OCI-LY7 (cell line): ENCODE data around the gene SRRT. TPM values are rescaled to one million over a fixed set of nuclear protein-coding genes. Genes with fewer than 3 reads are reported as not detected.

Experiments used
- BruUV-seq: library from RNA; stranded (reverse); fragments of 400-500 nt; replicated peaks from 2 replicates; lab custom pipeline; 2021; lab: Mats Ljungman, UMichigan
- CTCF ChIA-PET: fragments of 300-600 bp; sonication (Branson Sonifier 250); formaldehyde crosslinking; loops from one replicate; lab custom pipeline; 2022; ENCODE audit warnings: antibody characterized with exemption; ENCODE audit not compliant: unreplicated experiment; lab: Charles Lee
- POLR2A ChIA-PET: fragments of 300-600 bp; sonication (Branson Sonifier 250); formaldehyde crosslinking; loops from one replicate; lab custom pipeline; 2022; ENCODE audit warnings: antibody characterized with exemption; lab: Charles Lee
- DNase-seq: peaks from one replicate; pipeline ENCODE4 v3.0.0-alpha.2; 2015; ENCODE audit warnings: low spot score
- H2AFZ ChIP-seq: fragments of 200-600 bp; sonication (generic), shearing (Covaris generic); 2 replicates; pipeline ENCODE4 v1.6.1; 2014; ENCODE audit warnings: mild to moderate bottlenecking, antibody characterized with exemption, low read length, moderate library complexity
- H3K27ac ChIP-seq: fragments of 200-600 bp; sonication (generic); 2 replicates; pipeline ENCODE4 v1.5.1; 2014; ENCODE audit warnings: mixed run types, low read depth, mild to moderate bottlenecking, moderate library complexity, low read length, inconsistent platforms; ENCODE audit not compliant: poor library complexity, severe bottlenecking
- H3K36me3 ChIP-seq: fragments of 200-600 bp; sonication (generic); 2 replicates; pipeline ENCODE4 v1.6.1; 2014; ENCODE audit warnings: mild to moderate bottlenecking, antibody characterized with exemption, low read length, moderate library complexity, mixed read lengths; ENCODE audit not compliant: insufficient read depth
- H3K4me1 ChIP-seq: fragments of 200-600 bp; sonication (generic); 2 replicates; pipeline ENCODE4 v1.5.1; 2014; ENCODE audit warnings: mild to moderate bottlenecking, low read length; ENCODE audit not compliant: insufficient read depth, poor library complexity, severe bottlenecking
- H3K4me2 ChIP-seq: fragments of 200-600 bp; sonication (generic); 2 replicates; pipeline ENCODE4 v1.6.1; 2014; ENCODE audit warnings: mild to moderate bottlenecking, low read length
- H3K4me3 ChIP-seq: fragments of 200-600 bp; sonication (generic); 2 replicates; pipeline ENCODE4 v1.5.1; 2014; ENCODE audit warnings: mild to moderate bottlenecking, low read depth, low read length; ENCODE audit not compliant: poor library complexity, severe bottlenecking
- H3K79me2 ChIP-seq: fragments of 200-600 bp; sonication (generic); 2 replicates; pipeline ENCODE4 v1.6.1; 2016; ENCODE audit warnings: low read depth, mild to moderate bottlenecking, low read length, moderate library complexity, mixed read lengths; ENCODE audit not compliant: insufficient read depth
- H3K9me2 ChIP-seq: fragments of 200-600 bp; sonication (generic); 2 replicates; pipeline ENCODE4 v1.6.1; 2016; ENCODE audit warnings: mild to moderate bottlenecking, low read length, mixed read lengths; ENCODE audit not compliant: insufficient read depth
- H3K9me3 ChIP-seq: fragments of 200-600 bp; sonication (generic); 2 replicates; pipeline ENCODE4 v1.6.1; 2014; ENCODE audit warnings: mild to moderate bottlenecking, mixed run types, low read length, mixed read lengths
- H4K20me1 ChIP-seq: fragments of 200-600 bp; sonication (generic); 2 replicates; pipeline ENCODE4 v1.6.1; 2014; ENCODE audit warnings: mild to moderate bottlenecking, antibody characterized with exemption, low read length, moderate library complexity, mixed read lengths; ENCODE audit not compliant: insufficient read depth
- EZH2phosphoT487 ChIP-seq: fragments of 200-600 bp; sonication (generic); IDR thresholded peaks from 2 replicates; pipeline ENCODE4 v1.6.1; 2018; ENCODE audit warnings: low read depth, borderline replicate concordance, mild to moderate bottlenecking, mixed run types, antibody characterized with exemption, low read length, moderate library complexity, mixed read lengths
- intact Hi-C: fragments of 100-400 bp; cut with micrococcal nuclease; formaldehyde crosslinking; loops from one replicate; pipeline ENCODE4 v1.10.0; 2022; ENCODE audit not compliant: unreplicated experiment
- total RNA-seq, 2 experiments: library from RNA; depleted of rRNA in 1 of 2; stranded (reverse); fragments of >200 nt in 1 of 2; shearing (Covaris generic) in 1 of 2; gene quantifications; 2 replicates each; pipeline ENCODE4 v1.2.3, GENCODE V29; 2014 to 2022
- TF ChIP-seq, protein P1 (sequence below): fragments of 200-600 bp; sonication (generic); conservative IDR thresholded peaks from 2 replicates; pipeline ENCODE4 v1.5.1; 2014; ENCODE audit warnings: mild to moderate bottlenecking, antibody characterized with exemption, low read length, moderate library complexity, mixed read lengths

SRRT gene
- total RNA-seq, 2 experiments from 2014 or later, result 154 to 264 TPM

DNA sequence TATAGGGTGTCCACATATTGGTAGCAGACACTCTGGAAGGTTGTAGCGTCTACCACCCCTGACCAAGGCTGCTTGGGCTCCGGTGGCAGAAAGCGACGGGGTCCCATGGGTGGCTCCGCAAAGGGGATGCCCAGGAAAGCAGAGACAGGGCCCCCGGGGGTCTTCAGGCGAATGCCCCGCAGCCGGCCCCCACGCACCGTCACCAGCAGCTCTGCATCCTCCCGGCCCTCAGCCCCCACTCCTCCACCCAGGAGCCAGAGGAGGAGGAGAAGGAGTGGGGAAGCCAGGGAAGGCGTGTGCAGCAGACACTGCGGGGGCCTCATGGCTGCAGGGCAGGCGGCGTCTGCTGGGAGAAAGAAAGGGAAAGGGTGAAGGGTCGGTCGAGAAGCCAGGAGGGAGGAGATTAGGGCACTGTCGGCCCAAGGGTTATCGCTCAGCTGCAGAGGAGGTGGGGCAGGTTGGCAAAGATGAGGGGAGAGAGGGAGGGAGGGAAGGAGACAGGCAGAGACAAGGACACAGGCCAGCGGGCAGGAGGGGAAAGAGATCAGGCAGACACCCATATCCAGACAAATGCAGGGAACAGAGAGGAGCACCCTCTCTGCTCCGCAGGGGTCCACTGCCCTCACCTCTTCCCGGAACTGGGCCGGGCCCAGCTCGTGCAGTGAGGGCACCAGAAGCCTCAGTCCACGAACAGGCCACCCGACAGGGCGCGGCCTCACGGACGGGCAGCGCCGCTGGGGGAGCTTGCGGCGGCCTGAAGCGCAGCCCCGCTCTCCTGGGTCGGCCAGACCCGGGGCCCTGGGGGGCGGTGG is 19.2 kb downstream of the SRRT start:
- H3K27ac ChIP-seq, result no peak overlapping the region
- no peak overlapping the region for H3K4me2 ChIP-seq
- no peaks in the 10 kb centered on the region for H3K79me2 ChIP-seq
- H2AFZ ChIP-seq, result no peak overlapping the region
- ChIA-PET CTCF (no interaction called here), POLR2A (no interaction called here)
- no peak overlapping the region for H3K4me3 ChIP-seq
- peaks cover 2% of the 10 kb centered on the region for H3K36me3 ChIP-seq
- no peaks in the 10 kb centered on the region for H3K9me3 ChIP-seq
- BruUV-seq, result no TSS peak
- no peaks in the 10 kb centered on the region for H4K20me1 ChIP-seq
- TF ChIP-seq, protein P1, sequence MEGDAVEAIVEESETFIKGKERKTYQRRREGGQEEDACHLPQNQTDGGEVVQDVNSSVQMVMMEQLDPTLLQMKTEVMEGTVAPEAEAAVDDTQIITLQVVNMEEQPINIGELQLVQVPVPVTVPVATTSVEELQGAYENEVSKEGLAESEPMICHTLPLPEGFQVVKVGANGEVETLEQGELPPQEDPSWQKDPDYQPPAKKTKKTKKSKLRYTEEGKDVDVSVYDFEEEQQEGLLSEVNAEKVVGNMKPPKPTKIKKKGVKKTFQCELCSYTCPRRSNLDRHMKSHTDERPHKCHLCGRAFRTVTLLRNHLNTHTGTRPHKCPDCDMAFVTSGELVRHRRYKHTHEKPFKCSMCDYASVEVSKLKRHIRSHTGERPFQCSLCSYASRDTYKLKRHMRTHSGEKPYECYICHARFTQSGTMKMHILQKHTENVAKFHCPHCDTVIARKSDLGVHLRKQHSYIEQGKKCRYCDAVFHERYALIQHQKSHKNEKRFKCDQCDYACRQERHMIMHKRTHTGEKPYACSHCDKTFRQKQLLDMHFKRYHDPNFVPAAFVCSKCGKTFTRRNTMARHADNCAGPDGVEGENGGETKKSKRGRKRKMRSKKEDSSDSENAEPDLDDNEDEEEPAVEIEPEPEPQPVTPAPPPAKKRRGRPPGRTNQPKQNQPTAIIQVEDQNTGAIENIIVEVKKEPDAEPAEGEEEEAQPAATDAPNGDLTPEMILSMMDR, result no peak
- no peak for TF ChIP-seq EZH2phosphoT487
- intact Hi-C loops, result loop anchor here (2.0 kb wide), 1 partner anchor 245 kb away; no protein-coding TSS in a partner anchor
- no peak for DNase-seq
- peaks cover 17% of the 10 kb centered on the region for H3K4me1 ChIP-seq
- no peaks in the 10 kb centered on the region for H3K9me2 ChIP-seq

DNA sequence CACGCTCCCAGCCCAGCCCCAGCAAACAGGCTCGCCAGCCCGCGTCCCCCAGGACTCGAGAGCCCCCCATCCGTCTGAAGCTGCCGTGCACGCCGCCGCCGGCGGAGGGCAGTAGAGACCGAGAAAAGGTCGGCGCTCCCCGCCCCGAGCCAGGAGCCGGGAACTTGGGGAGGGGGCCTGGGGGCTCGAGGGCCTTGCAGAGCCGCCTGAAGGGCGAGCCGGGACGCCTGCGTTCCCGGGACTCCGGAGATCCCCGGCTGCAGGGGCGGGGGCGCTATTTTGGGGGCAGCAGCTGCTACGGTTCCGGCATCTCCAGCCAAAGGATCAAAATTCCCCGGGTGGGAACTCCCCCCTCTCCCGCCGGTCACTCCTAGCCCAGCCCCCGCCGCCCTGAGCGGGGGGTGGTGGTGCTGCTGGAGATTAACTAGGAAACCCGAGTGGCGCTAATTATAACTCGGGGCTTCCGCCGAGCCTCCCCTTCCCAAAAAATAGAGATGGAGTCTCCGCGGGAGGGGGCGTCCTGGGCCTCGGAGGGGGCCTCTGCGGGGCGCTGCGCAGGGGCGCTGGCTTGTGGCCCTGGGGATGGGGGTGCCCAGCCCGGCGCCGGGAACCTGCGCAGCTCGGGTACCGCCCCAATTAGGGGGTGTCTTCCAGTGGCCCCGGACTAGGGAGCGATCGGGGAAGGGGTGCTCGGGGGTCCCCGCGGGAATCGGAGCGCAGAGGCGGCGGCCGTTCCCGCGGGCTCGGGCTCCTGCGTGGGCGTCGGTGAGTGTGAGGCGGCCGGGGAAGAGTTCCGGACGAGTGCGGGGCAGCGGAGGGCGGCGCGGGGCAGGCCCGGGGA is 20.2 kb downstream of the SRRT start:
- no peak overlapping the region for H2AFZ ChIP-seq
- POLR2A ChIA-PET, result no interaction called here
- TF ChIP-seq, protein P1, result peak; percentile 85
- TF ChIP-seq EZH2phosphoT487, result no peak

More for the DNA sequence above, 20.2 kb downstream of the SRRT start:
- Histone ChIP-seq H3K79me2 (no peaks in the 10 kb centered on the region), H4K20me1 (no peaks in the 10 kb centered on the region), H3K9me2 (no peaks in the 10 kb centered on the region), H3K4me2 (peak overlapping the region; percentile 62), H3K4me3 (peak overlapping the region; percentile 48), H3K9me3 (no peaks in the 10 kb centered on the region), H3K4me1 (peaks cover 12% of the 10 kb centered on the region), H3K27ac (no peak overlapping the region), H3K36me3 (no peaks in the 10 kb centered on the region)
- BruUV-seq, result no TSS peak
- CTCF ChIA-PET, result no interaction called here
- intact Hi-C loops, result loop anchor here (2.0 to 5.0 kb wide), 2 partner anchors 182 to 244 kb away; no protein-coding TSS in a partner anchor
- DNase-seq, result peak; percentile 49
